Neural progenitor cell (in vitro differentiated cells): ENCODE data around the gene SCML2.

Experiments
- EZH2phosphoT487 ChIP-seq: fragments of 200-600 bp; sonication (generic); IDR thresholded peaks from 2 replicates; pipeline ENCODE4 v1.6.1; 2017; ENCODE audit warnings: antibody characterized with exemption
- TF ChIP-seq, protein P1 (sequence below): fragments of 200-600 bp; sonication (generic); IDR thresholded peaks from 2 replicates; pipeline ENCODE4 v1.5.1; 2017; ENCODE audit warnings: antibody characterized with exemption, mild to moderate bottlenecking

GRCh38 chrX:18360867-18361266, 6.4 kb upstream of the SCML2 start:
- TF ChIP-seq, protein P1, sequence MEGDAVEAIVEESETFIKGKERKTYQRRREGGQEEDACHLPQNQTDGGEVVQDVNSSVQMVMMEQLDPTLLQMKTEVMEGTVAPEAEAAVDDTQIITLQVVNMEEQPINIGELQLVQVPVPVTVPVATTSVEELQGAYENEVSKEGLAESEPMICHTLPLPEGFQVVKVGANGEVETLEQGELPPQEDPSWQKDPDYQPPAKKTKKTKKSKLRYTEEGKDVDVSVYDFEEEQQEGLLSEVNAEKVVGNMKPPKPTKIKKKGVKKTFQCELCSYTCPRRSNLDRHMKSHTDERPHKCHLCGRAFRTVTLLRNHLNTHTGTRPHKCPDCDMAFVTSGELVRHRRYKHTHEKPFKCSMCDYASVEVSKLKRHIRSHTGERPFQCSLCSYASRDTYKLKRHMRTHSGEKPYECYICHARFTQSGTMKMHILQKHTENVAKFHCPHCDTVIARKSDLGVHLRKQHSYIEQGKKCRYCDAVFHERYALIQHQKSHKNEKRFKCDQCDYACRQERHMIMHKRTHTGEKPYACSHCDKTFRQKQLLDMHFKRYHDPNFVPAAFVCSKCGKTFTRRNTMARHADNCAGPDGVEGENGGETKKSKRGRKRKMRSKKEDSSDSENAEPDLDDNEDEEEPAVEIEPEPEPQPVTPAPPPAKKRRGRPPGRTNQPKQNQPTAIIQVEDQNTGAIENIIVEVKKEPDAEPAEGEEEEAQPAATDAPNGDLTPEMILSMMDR = no peak
- TF ChIP-seq EZH2phosphoT487 = no peak
